Activated CD8-positive, alpha-beta T cell treated with anti-CD3 and anti-CD28 coated beads for 36 hours (primary cell): ENCODE data around the gene NFAM1. TPM values are rescaled to one million over a fixed set of nuclear protein-coding genes. Genes with fewer than 3 reads are reported as not detected.

Experiments
- ATAC-seq: fragments of 200-7000 bp; cut with Tn5 transposase; one replicate; pipeline ENCODE4 v1.10.0; 2021; ENCODE audit warnings: mild to moderate bottlenecking, moderate library complexity
- CTCF ChIA-PET: fragments of 350-600 bp; sonication (Branson Sonifier 250); formaldehyde crosslinking; loops from one replicate; lab custom pipeline; 2021; ENCODE audit warnings: antibody characterized with exemption; lab: Charles Lee
- POLR2A ChIA-PET: fragments of 350-600 bp; sonication (Branson Sonifier 250); formaldehyde crosslinking; loops from one replicate; lab custom pipeline; 2021; ENCODE audit warnings: antibody characterized with exemption; lab: Charles Lee
- DNase-seq: peaks from one replicate; pipeline ENCODE4 v3.0.0-alpha.2; 2020
- H3K27ac Mint-ChIP-seq: one replicate; pipeline ENCODE4 v1.8.0; 2021; ENCODE audit warnings: mild to moderate bottlenecking, mixed read lengths
- H3K27me3 Mint-ChIP-seq: one replicate; pipeline ENCODE4 v1.8.0; 2021; ENCODE audit warnings: mixed read lengths
- H3K36me3 Mint-ChIP-seq: one replicate; pipeline ENCODE4 v1.8.0; 2021; ENCODE audit warnings: low read depth, mixed read lengths
- H3K4me1 Mint-ChIP-seq: one replicate; pipeline ENCODE4 v1.8.0; 2021; ENCODE audit warnings: low read depth, mixed read lengths
- H3K4me3 Mint-ChIP-seq: one replicate; pipeline ENCODE4 v1.8.0; 2021; ENCODE audit warnings: mild to moderate bottlenecking, moderate library complexity, mixed read lengths
- H3K9me3 Mint-ChIP-seq: one replicate; pipeline ENCODE4 v1.8.0; 2021; ENCODE audit warnings: mixed read lengths
- intact Hi-C: fragments of 100-400 bp; cut with micrococcal nuclease; formaldehyde crosslinking; loops from one replicate; pipeline ENCODE4 v1.10.0; 2022
- total RNA-seq, 2 experiments: library from RNA; stranded (reverse); gene quantifications; one replicate each; pipeline ENCODE4 v1.2.3, GENCODE V29; 2021
- TF ChIP-seq, protein P1 (sequence below): fragments of 200-600 bp; IDR thresholded peaks from one replicate; pipeline ENCODE4 v1.8.0; 2022; ENCODE audit warnings: antibody characterized with exemption, mild to moderate bottlenecking

NFAM1 gene
- total RNA-seq, 2 experiments from 2014 or later = 0.16 TPM; not detected in 1

DNA sequence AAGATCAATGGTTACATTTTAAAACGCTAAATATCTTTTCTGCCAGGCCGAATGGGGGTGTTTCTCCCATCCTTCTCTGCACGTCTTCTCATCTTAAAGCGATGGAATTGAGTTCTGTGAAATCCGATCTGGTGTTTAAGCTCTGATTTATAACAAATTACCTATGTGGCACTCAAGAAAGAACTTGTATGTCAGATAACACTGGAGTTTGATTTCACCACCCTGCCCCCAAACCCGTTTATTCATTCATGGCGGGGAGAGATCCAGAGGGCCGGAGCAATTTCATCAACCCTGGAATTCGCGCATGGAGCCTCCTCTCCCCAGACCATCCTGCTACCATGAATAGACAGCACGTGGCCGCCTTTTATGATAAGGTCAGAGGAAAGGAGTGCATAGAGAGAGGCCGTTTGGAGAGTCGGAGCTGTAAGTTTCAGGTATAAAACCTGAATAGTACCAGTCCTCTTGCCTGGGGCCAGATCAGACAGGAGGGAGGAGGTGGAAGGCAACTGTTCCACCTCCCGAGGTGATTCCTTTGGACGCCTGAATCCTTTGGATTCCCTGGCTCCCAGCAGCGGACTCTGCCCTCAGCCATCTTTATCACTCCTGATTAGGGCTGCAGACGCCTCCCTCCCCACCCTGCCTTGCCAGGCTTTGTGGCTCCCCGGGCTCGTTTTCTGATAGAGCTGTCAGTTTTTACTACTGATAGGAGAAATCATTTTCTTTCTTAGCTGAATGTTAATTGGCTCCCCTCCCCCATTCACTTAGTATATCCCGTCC, 27.3 kb upstream of the NFAM1 start:
- Mint-ChIP-seq H3K27ac (no peak overlapping the region), H3K9me3 (no peaks in the 10 kb centered on the region), H3K27me3 (peaks cover 5% of the 10 kb centered on the region), H3K4me3 (no peak overlapping the region), H3K36me3 (no peaks in the 10 kb centered on the region), H3K4me1 (no peaks in the 10 kb centered on the region)
- intact Hi-C loops = no loop called here
- TF ChIP-seq, protein P1, sequence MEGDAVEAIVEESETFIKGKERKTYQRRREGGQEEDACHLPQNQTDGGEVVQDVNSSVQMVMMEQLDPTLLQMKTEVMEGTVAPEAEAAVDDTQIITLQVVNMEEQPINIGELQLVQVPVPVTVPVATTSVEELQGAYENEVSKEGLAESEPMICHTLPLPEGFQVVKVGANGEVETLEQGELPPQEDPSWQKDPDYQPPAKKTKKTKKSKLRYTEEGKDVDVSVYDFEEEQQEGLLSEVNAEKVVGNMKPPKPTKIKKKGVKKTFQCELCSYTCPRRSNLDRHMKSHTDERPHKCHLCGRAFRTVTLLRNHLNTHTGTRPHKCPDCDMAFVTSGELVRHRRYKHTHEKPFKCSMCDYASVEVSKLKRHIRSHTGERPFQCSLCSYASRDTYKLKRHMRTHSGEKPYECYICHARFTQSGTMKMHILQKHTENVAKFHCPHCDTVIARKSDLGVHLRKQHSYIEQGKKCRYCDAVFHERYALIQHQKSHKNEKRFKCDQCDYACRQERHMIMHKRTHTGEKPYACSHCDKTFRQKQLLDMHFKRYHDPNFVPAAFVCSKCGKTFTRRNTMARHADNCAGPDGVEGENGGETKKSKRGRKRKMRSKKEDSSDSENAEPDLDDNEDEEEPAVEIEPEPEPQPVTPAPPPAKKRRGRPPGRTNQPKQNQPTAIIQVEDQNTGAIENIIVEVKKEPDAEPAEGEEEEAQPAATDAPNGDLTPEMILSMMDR = no peak
- DNase-seq (no peak), ATAC-seq (no peak)
- ChIA-PET POLR2A (interaction anchor here (1.7 kb wide), 1 partner anchor 15 kb away, joined by 4 read pairs; no protein-coding TSS in a partner anchor), CTCF (interaction anchor here (0.7 to 2.4 kb wide), 4 partner anchors 11 to 15 kb away, joined by 3 to 6 read pairs (median 4); no protein-coding TSS in a partner anchor)

DNA sequence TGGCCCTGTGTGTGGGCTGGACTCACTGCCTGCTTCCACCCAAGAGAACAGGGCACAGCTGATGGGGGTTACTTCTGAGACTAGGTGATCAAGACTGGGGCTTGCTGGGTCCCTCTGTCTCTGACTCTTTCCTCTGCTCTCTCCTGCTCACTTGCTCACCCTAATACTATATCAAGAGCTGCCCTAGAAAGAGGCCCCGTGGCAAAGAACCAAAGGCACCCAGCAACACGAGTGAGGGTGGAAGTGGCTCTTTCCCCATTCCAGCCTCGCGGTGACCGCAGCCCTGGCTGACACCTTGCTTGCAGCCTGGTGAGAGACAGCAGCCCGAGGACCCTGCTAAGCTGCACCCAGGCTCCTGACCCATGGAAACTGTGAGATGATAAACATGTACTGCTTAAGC, 20.7 kb upstream of the NFAM1 start:
- ATAC-seq (no peak), DNase-seq (no peak)
- no peaks in the 10 kb centered on the region for H3K36me3 Mint-ChIP-seq
- H3K9me3 Mint-ChIP-seq = no peaks in the 10 kb centered on the region
- H3K4me3 Mint-ChIP-seq = no peak overlapping the region
- H3K27ac Mint-ChIP-seq = no peak overlapping the region
- intact Hi-C loops = no loop called here
- CTCF ChIA-PET = interaction anchor here (1.2 to 1.3 kb wide), 2 partner anchors 8 to 9 kb away, joined by 4 to 6 read pairs; no protein-coding TSS in a partner anchor
- POLR2A ChIA-PET = no interaction called here
- TF ChIP-seq, protein P1 = no peak
- H3K4me1 Mint-ChIP-seq = no peaks in the 10 kb centered on the region
- H3K27me3 Mint-ChIP-seq = peaks cover 2% of the 10 kb centered on the region

DNA sequence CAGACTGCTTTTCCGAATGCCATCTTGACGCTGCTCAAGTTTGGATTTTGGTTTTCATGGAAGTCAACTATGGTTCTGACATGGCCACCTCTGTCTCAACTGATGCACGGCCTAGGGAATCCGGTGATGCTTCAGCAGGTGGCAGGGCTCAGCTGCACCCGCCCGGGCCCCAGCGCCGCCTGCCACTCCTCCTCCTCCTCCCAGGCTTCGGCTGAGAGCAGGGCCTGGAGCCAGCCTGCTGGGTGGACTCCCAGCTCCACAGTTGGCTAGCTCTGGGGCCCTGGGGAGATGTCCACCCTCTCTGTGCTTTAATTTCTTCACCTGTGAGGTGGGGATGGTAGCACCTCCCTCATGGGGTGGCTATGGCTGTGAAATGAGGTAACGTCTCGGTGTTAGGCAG, 20.3 kb upstream of the NFAM1 start:
- TF ChIP-seq, protein P1 = no peak
- peaks cover 2% of the 10 kb centered on the region for H3K27me3 Mint-ChIP-seq
- ChIA-PET CTCF (interaction anchor here (1.3 kb wide), 1 partner anchor 8 kb away, joined by 6 read pairs; no protein-coding TSS in a partner anchor), POLR2A (no interaction called here)
- no peak for DNase-seq
- ATAC-seq = no peak
- H3K9me3 Mint-ChIP-seq = no peaks in the 10 kb centered on the region
- intact Hi-C loops = no loop called here
- H3K27ac Mint-ChIP-seq = no peak overlapping the region
- no peaks in the 10 kb centered on the region for H3K36me3 Mint-ChIP-seq
- no peak overlapping the region for H3K4me3 Mint-ChIP-seq
- H3K4me1 Mint-ChIP-seq = no peaks in the 10 kb centered on the region

DNA sequence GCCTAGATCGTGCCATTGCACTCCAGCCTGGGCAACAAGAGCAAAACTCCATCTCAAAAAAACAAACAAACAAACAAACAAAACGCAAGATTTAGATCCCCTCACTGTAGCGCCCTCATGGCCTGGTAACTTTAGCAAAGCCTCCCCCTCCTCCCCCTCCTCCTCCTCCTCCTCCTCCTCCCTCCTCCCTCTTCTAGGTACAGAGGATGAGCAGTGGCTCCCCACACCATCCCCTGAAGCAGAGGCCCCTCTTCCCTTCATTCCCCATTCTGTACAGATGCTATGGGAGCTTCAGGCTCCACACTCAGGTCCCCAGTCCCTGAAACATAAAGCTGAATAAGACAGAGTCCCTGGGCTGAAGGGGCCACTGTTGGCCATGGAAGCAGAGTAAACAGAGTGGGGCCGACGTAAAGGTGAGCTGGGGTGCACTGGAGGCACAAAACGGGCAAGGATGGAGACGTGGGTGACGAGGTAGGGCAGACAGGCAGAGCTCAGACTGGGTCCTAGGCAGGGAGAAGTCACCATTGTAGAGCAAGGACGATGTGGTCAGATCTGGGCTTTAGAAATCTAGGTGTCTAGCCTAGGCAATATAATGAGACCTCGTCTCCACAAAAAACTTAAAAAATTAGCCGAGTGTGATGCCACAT, 19.4 kb upstream of the NFAM1 start:
- ATAC-seq (no peak), DNase-seq (no peak)
- H3K4me1 Mint-ChIP-seq = no peaks in the 10 kb centered on the region
- no peaks in the 10 kb centered on the region for H3K9me3 Mint-ChIP-seq
- H3K4me3 Mint-ChIP-seq = no peak overlapping the region
- peaks cover 2% of the 10 kb centered on the region for H3K27me3 Mint-ChIP-seq
- ChIA-PET POLR2A (no interaction called here), CTCF (no interaction called here)
- intact Hi-C loops = no loop called here
- H3K36me3 Mint-ChIP-seq = no peaks in the 10 kb centered on the region
- TF ChIP-seq, protein P1 = no peak
- no peak overlapping the region for H3K27ac Mint-ChIP-seq

DNA sequence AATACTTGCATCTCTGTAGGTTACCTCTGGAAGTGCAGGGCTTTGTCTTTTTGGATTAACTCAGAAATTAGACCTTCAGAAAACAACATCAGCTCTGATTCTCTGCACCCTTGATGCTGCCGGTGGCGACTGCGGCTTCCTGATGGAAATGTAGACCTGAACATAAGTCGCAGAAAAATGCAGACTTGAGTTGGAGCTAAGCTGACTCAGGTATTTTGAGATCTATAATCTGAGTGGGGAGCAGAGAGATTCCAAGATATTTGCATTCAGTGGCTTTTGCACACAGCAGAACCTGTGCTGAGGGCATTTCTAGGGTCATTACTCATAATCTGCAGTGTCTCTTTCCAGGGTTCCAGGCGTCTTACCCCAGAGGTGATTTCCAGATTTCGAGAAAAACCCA, 18.7 kb upstream of the NFAM1 start:
- ATAC-seq (no peak), DNase-seq (no peak)
- CTCF ChIA-PET = no interaction called here

More for the DNA sequence above, 18.7 kb upstream of the NFAM1 start:
- H3K4me1 Mint-ChIP-seq = no peaks in the 10 kb centered on the region
- POLR2A ChIA-PET = no interaction called here
- H3K4me3 Mint-ChIP-seq = no peak overlapping the region
- H3K36me3 Mint-ChIP-seq = no peaks in the 10 kb centered on the region
- H3K27ac Mint-ChIP-seq = no peak overlapping the region
- H3K27me3 Mint-ChIP-seq = no peaks in the 10 kb centered on the region
- H3K9me3 Mint-ChIP-seq = no peaks in the 10 kb centered on the region
- intact Hi-C loops = no loop called here
- TF ChIP-seq, protein P1 = no peak
